Measurements from ENCODE around the gene TPM3.
"Not testable (repeated sequence)": the region's sequence is repeated elsewhere in the genome, so short reads cannot be mapped to it uniquely, and the experiment has no call there.

TPM3 gene

DNA sequence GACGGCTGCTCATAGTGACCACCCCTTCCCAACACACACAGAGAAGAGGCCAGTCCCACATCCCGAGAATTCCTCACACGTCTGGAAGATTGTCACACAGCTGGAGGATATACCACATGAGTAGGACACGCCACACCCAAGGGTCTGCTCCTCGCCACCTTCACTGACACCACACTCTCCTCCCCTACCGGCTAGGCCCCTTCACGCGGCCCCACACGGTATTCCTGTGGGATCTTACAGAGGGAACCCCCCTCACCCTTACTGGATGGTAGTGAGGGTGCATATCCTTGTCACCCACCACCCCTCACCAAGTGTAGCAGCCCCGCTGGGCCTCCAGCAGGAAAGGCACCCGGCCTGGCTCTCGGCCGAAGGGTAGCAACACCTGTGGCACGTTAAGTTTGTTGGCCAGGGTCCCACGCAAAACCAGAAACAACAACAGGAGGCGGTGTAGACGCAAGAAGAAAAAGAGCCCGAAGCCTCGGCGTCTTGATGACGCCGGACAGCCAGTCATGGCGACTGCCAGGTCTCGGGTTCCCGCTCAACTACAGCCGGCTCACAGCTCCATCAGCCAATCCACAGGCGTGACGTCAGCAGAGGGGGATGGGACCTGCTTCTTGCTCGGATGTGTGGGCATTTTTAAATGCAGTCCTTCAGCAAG, 37.2 kb downstream of the TPM3 start, which contains the start of gene NUP210L:
NUP210L (minus strand) TSS at position 540 of the 658 bp plus-strand sequence.
- TF ChIP-seq SP1 (IDR thresholded peaks at IDR 0.05) (no peak), SUZ12 (IDR thresholded peaks at IDR 0.05) (no peak), FOXK2 (IDR thresholded peaks at IDR 0.05) (no peak), FOXM1 (IDR thresholded peaks at IDR 0.05; ENCODE audit: borderline replicate concordance) (no peak), HDGF (IDR thresholded peaks at IDR 0.05; ENCODE audit: borderline replicate concordance) (no peak), ZNF384 (IDR thresholded peaks at IDR 0.05) (no peak), BHLHE40 (IDR thresholded peaks at IDR 0.05; ENCODE audit: borderline replicate concordance) (no peak), ARNT (IDR thresholded peaks at IDR 0.05) (no peak)
- no peak for DNase-seq (ENCODE audit: extremely low spot score)
- ChIA-PET CTCF (interaction anchor here (1.0 kb wide), 1 partner anchor 9 kb away, joined by 3 read pairs; no protein-coding TSS in a partner anchor), POLR2A (no interaction called here)

DNA sequence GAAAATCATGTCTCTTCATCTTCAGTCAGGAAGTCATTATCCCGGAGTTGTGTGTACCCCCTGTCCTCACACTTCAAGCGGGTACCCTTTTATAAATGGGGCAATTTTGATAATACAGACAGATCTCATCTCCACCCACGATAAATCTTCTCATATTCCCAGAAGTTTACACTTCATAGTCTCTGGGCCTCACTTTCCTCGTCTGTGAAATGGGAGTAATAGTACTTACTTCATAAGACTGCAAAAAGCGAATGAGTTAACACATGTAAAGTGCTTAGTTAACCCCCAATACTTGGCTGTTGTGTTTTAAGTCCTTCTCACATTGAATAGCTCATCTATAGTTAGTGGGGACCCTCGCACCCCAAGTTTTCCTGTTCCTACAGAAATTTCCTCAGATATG, 37.8 kb downstream of the TPM3 start:
- ChIA-PET POLR2A (interaction anchor here (1.1 kb wide), 1 partner anchor 164 kb away, joined by 3 read pairs; the partner anchor contains the start of gene RPS27), CTCF (no interaction called here)
- no peak for DNase-seq (ENCODE audit: extremely low spot score)
- no peak for TF ChIP-seq ARNT (IDR thresholded peaks at IDR 0.05)
- TF ChIP-seq ZNF384 (IDR thresholded peaks at IDR 0.05) = no peak

DNA sequence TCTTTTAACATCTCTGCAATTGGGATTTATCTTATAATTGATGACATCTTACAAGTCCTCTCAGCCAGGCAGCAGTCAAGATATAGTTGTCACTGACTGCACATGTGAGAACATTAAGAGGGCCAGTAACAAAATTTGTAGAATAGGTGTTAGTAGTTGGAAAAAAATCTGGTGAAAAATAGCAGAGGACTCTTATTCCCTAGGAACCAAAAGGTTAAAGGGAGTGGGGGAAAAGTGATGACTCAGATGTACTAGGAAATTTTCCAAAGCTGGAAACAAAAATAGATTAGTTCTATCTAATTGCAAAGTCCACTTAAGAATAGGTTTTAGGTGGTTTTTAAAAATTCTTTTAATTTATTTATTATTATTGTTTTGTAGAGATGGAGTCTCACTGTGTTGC, 40.6 kb downstream of the TPM3 start:
- TF ChIP-seq HDGF (IDR thresholded peaks at IDR 0.05; ENCODE audit: borderline replicate concordance) = no peak
- no peak for TF ChIP-seq SUZ12 (IDR thresholded peaks at IDR 0.05)
- no peak for TF ChIP-seq FOXM1 (IDR thresholded peaks at IDR 0.05; ENCODE audit: borderline replicate concordance)
- TF ChIP-seq ARNT (IDR thresholded peaks at IDR 0.05) = no peak
- no peak for TF ChIP-seq TARDBP (IDR thresholded peaks at IDR 0.05)
- no peak for TF ChIP-seq LEF1 (IDR thresholded peaks at IDR 0.05; ENCODE audit: borderline replicate concordance)
- TF ChIP-seq ZNF384 (IDR thresholded peaks at IDR 0.05) = no peak
- TF ChIP-seq SP1 (IDR thresholded peaks at IDR 0.05) = no peak
- TF ChIP-seq, protein P1, sequence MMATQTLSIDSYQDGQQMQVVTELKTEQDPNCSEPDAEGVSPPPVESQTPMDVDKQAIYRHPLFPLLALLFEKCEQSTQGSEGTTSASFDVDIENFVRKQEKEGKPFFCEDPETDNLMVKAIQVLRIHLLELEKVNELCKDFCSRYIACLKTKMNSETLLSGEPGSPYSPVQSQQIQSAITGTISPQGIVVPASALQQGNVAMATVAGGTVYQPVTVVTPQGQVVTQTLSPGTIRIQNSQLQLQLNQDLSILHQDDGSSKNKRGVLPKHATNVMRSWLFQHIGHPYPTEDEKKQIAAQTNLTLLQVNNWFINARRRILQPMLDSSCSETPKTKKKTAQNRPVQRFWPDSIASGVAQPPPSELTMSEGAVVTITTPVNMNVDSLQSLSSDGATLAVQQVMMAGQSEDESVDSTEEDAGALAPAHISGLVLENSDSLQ (IDR thresholded peaks at IDR 0.05) = no peak
- no peak for TF ChIP-seq BHLHE40 (IDR thresholded peaks at IDR 0.05; ENCODE audit: borderline replicate concordance)
- TF ChIP-seq L3MBTL2 (conservative IDR thresholded peaks at IDR 0.05) = no peak
- TF ChIP-seq NFRKB (IDR thresholded peaks at IDR 0.05) = no peak
- TF ChIP-seq ELF4 (IDR thresholded peaks at IDR 0.05) = no peak
- TF ChIP-seq FOXA1 (IDR thresholded peaks at IDR 0.05) = no peak
- TF ChIP-seq FOXK2 (IDR thresholded peaks at IDR 0.05) = no peak
- no peak for TF ChIP-seq CTBP1 (IDR thresholded peaks at IDR 0.05; ENCODE audit: borderline replicate concordance)
- POLR2A ChIA-PET = no interaction called here
- DNase-seq (ENCODE audit: extremely low spot score) = no peak
- CTCF ChIA-PET = no interaction called here

DNA sequence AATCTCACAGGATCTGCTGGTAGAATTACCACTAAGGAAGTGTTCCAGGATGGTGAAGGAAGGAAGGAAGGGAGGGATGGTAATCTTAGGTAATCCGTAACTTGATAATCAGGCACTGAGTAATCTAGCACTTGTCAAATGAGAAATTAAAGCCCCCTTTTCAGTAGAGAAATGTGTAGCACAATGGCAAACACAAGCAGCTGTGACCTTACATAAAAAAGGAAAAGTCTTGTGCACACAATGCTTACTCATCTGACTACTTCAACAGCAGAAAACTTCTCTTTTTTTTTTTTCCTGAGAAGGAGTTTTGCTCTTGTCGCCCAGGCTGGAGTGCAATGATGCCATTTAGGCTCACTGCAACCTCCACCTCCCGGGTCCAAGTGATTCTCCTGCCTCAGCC, 43.1 kb downstream of the TPM3 start:
- no peak for DNase-seq (ENCODE audit: extremely low spot score)
- TF ChIP-seq, protein P1 (IDR thresholded peaks at IDR 0.05) = no peak
- TF ChIP-seq FOXM1 (IDR thresholded peaks at IDR 0.05; ENCODE audit: borderline replicate concordance) (no peak), TARDBP (IDR thresholded peaks at IDR 0.05) (no peak), BHLHE40 (IDR thresholded peaks at IDR 0.05; ENCODE audit: borderline replicate concordance) (no peak), NFRKB (IDR thresholded peaks at IDR 0.05) (no peak), SUZ12 (IDR thresholded peaks at IDR 0.05) (no peak), FOXK2 (IDR thresholded peaks at IDR 0.05) (no peak), LEF1 (IDR thresholded peaks at IDR 0.05; ENCODE audit: borderline replicate concordance) (no peak), ZNF384 (IDR thresholded peaks at IDR 0.05) (no peak), SP1 (IDR thresholded peaks at IDR 0.05) (no peak), L3MBTL2 (conservative IDR thresholded peaks at IDR 0.05) (no peak)
- POLR2A ChIA-PET = no interaction called here
- CTCF ChIA-PET = interaction anchor here (0.5 kb wide), 1 partner anchor 26 kb away, joined by 3 read pairs; no protein-coding TSS in a partner anchor

DNA sequence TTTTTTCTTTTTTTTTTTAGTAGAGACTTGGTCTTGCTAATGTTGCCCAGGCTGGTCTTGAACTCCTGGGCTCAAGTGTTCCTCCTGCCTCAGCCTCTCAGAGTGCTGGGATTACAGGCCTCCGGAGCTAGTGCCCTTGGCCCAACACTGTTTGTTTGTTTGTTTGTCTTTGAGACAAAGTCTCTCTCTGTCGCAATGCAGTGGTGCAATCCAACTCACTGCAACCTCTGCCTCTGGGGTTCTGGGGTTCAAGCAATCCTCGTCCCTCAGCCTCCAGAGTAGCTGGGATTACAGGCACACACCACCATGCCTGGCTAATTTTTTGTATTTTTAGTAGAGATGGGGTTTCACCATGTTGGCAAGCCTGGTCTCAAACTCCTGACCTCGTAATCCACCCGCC, 44.4 kb downstream of the TPM3 start:
- DNase-seq (ENCODE audit: extremely low spot score); CTCF ChIA-PET: not testable (repeated sequence)
- POLR2A ChIA-PET = interaction anchor here (1.3 kb wide), 1 partner anchor 11 kb away, joined by 3 read pairs; no protein-coding TSS in a partner anchor

DNA sequence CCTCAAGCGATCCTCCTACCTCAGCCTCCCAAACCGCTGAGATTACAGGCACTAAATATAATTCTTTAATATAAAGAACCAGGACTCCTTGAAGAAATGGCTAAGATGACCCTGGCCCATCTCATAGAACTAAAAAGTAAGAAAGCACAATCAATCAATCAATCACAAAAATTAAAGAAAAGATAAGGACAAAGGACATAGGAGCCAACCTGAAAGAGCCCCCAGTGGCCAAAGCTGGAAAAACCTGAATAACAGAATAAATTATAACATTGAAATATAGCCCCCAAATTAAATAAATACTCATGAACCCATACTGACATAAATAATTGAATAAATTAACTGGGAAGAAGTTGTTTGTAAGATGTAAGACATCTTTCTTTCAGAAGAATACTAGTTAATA, 45.9 kb downstream of the TPM3 start:
- ChIA-PET POLR2A (interaction anchor here (1.0 kb wide), 1 partner anchor 362 kb away, joined by 3 read pairs; no protein-coding TSS in a partner anchor), CTCF (interaction anchor here (0.6 to 1.1 kb wide), 4 partner anchors 9 to 20 kb away, joined by 3 read pairs; no protein-coding TSS in a partner anchor)
- TF ChIP-seq ZNF384 (IDR thresholded peaks at IDR 0.05) (no peak), CTBP1 (IDR thresholded peaks at IDR 0.05; ENCODE audit: borderline replicate concordance) (no peak), NFRKB (IDR thresholded peaks at IDR 0.05) (no peak)
- TF ChIP-seq, protein P1 (IDR thresholded peaks at IDR 0.05) = peak; percentile 66
- DNase-seq (ENCODE audit: extremely low spot score) = no peak

DNA sequence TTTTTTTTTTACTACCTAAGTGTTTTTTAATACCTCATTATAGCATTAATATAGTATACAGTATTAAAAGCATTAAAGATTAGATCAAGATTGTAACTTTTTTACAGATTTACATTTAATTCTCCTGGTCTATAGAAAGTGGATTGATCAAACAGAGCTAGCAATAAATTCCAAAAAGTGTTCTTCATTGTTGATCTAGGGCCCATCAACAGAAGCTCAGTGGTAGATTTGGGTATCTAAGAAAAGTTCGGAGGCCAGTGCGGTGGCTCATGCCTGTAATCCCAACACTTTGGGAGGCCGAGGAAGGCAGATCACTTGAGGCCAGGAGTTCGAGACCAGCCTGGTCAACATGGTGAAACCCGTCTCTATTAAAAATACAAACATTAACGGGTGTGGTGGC, 49.5 kb downstream of the TPM3 start:
- DNase-seq (ENCODE audit: extremely low spot score) = no peak
- POLR2A ChIA-PET = no interaction called here
- TF ChIP-seq FOXK2 (IDR thresholded peaks at IDR 0.05) (no peak), SUZ12 (IDR thresholded peaks at IDR 0.05) (no peak), ELF4 (IDR thresholded peaks at IDR 0.05) (no peak), ARNT (IDR thresholded peaks at IDR 0.05) (no peak), LEF1 (IDR thresholded peaks at IDR 0.05; ENCODE audit: borderline replicate concordance) (no peak), CTBP1 (IDR thresholded peaks at IDR 0.05; ENCODE audit: borderline replicate concordance) (no peak), L3MBTL2 (conservative IDR thresholded peaks at IDR 0.05) (no peak), BHLHE40 (IDR thresholded peaks at IDR 0.05; ENCODE audit: borderline replicate concordance) (no peak), SP1 (IDR thresholded peaks at IDR 0.05) (no peak), FOXM1 (IDR thresholded peaks at IDR 0.05; ENCODE audit: borderline replicate concordance) (no peak), ZNF384 (IDR thresholded peaks at IDR 0.05) (no peak), NFRKB (IDR thresholded peaks at IDR 0.05) (no peak), HDGF (IDR thresholded peaks at IDR 0.05; ENCODE audit: borderline replicate concordance) (no peak), FOXA1 (IDR thresholded peaks at IDR 0.05) (no peak), TARDBP (IDR thresholded peaks at IDR 0.05) (no peak)
- TF ChIP-seq, protein P1 (IDR thresholded peaks at IDR 0.05) = no peak
- CTCF ChIA-PET = no interaction called here
